GM21390 (cell line): ENCODE data around the gene TMEM156.
"Not testable (repeated sequence)": the region's sequence is repeated elsewhere in the genome, so short reads cannot be mapped to it uniquely, and the experiment has no call there.

Source experiments
- ATAC-seq: cut with Tn5 transposase; IDR thresholded peaks from one replicate; pipeline ENCODE4 v1.9.1; 2021; ENCODE audit not compliant: unreplicated experiment

The TMEM156 gene

DNA sequence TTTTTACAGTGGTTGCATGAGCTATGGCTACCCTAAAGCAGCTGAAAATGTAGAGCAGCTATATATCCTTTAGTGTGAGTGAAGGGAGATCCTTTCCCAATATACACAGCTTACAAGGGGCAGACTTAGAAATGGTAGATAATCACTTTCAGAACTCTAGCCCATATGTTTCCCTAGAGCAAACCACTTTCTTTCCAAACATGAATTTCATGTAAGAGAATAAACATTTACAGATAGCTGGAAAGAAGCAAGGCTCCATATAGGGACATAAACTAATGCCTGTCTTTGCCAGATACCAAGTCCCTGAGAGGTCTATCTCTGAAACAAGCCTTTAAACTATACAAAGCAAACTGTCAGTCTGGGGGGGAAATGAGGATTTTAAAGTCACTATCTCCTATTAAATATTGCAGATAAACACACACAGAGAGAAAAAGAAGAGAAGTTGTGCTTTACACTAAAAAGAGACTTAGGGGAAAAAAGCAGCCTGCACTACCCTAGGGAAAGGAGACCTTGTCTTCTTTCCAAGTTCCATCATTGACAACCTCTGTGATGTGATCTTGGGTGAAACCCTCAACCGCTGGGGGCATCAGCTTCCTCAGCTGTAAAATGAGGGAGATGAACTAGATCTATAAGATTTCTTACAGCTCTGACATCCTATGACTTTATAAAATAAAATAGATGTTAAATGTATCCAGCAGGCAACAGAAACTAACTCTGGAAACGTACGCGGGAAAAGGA is 73.6 kb downstream of the TMEM156 start:
- no peak for ATAC-seq

DNA sequence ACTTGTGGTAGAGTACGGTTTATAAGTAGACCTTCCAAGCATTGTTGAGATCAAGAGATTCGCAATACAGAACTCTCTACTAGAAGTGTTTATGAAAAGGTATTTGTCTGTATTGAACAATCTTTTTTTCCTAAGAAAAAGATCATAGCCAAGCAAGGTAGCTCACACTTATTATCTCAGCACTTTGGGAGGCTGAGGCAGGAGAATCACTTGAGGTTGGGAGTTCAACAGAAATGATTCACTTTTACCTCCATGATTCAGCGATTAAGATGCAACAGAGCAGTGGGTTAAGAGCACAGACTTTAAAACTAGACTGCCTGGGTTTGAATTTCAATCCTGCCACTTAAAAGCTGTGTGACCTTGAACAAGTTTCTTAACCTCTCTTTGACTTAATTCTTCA is 74.3 kb downstream of the TMEM156 start:
- ATAC-seq: no peak

DNA sequence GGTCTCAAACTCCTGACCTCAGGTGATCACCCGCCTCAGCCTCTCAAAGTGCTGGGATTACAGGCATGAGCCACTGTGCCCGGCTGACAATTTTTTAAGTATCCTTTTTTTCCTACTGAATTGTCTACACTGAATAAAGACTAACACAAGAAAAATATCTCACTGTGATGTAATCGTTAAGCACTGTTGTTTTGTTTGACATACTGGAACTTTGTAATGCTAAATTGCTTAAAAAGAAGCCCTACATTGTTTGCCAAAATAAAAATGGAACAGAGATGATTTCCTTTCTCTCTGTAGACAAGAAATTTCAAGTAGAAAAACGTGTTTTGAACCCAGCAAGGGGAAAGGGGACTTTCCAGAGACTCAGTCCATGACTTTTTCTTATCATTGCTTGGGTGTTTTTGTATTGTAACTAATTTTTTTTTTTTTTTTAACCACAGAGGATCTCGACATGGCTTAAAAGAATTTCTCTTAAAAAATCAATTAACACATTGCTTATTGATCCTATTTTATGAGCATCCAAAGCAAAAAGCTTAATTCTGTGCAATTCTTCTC is 74.9 kb downstream of the TMEM156 start:
- ATAC-seq: no peak

DNA sequence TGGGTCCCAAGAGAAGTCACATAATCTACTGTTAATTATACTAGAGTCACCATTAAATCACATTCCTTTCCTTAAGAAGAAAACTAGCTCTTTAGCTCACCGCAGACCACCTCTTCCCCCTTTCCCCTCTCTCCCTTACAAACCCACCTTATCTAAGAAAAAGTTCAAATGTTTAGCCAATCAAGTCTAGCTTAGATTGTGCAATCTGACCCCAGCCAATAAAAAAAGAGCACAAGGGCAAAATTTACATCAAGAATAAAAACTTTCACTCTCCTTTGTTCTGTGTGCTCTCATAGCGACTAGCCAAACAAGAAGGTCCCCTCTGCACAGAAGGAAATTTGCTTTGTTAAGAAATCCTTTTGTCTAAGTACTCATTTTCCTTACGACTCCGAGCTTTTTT is 76.3 kb downstream of the TMEM156 start:
- no peak for ATAC-seq

DNA sequence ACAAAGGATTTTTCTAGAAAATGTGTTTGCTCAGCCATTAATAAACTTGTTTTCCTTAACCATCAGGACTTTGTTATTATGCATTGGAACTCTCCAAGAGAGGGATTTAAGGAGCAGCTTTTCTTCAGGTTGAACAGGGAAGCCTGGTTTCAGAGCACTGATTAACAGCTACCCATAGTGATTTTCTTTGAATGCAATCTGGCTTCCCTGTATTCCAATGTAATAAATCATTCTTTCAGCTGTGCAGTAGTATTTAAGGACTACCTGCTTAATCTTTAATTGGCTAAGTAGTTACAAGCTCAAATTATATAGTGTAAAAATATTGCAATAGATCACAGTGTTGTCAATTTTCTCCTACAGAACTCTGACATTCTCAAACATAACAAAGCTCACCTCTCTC is 77.5 kb downstream of the TMEM156 start:
- ATAC-seq: no peak

DNA sequence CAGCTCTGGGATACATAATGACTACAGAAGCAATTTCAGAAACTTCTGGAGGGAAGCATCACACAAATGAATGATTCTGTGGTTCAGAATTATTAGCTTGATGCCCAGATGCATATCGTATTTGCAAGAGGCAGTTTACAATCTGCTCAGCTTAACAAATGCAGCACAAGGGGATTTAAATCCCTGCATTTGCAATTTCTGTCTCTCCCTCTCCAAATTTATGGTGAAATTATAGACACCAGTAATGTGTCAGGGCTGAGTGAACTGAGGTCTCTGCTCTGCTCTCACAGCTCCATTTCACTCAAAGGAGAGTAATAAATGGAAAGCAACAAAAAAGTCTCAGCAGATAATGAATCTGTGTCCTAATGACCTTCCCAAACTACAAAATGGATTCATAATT is 80.2 kb downstream of the TMEM156 start:
- ATAC-seq: no peak

DNA sequence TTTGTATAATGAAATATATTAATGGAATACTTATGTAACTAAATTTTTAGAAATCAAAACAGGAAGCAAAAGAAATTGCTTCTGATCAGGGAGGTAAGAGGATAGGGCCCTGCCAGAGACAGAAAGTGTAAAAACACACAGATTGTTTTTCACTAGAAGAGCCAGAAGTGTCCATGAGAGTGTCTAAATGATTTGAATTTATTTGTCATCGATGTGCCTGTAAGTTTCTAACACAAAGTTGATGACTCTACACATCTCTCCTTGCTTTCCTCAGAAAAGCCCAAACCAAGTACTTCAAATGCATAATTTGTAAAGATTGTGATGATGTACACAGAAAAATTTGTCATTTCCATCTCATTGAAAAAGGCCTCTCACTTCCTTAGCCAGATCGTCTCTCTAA is 80.6 kb downstream of the TMEM156 start:
- ATAC-seq: no peak

DNA sequence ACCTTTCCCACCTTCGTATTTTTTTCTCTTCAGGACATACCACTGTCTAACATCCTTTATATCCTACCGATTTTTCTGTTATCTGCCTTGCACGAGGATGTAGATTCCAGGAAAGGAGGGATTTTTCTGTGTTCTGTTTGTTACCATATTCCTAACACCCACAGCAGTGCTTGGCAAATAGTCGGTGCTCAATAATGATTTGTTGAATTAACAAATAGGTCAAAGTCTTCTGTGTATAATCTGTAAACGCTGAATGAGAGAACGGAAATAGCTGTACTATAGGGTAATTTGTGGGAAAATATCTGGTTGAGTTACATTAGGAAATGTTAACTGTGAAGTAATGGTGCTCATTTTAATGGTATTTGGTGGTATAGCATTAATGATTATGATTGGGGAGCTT is 81.5 kb downstream of the TMEM156 start:
- no peak for ATAC-seq

DNA sequence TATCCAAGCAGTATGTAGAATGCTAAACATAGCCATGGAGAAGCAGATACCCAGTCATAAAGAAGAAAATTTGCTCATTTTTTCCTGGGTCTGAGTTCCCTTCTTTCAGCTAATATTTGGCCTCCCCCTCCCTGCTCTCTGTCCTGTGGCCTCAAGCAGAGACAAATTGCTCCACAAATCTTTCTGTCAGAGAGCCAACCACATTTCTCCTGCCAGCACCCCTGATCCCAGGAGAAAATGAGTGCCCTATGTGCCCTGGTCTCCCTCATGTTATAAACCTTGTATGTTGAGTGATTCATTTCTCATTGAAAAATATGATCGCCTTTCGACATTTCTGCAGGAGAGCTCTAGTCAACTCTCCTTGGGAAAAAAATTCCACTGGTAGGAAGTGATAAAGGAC is 82.0 kb downstream of the TMEM156 start:
- ATAC-seq: no peak

DNA sequence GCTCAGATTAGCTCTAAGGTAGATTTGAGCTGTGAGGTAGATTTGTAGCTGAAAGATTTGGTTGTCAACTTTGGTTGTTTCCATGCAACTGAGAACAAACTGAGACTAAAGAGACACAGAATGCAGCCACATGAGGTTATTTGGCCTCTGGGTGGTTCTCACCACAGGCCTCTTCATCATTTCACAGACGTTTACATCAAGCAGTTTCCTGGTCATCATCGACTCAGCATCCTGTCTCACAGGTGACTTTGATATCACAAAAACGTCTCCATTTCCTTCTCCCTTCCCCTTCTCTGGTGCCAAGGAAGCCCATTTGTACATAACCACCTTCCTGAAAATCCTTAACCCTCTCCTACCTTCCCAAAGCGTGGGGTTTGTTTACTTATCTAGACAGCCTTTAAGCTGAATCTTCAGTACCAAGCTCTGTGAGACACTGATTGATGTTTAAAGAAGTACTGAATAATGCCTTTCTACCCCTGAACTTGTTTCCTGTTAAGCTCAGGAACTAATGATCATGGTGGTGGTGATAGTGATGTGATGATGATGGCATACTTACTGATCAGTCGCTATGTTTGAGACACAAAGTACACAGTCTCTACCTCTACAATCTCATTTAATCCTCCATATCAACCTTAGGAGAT is 82.7 kb downstream of the TMEM156 start:
- no peak for ATAC-seq

DNA sequence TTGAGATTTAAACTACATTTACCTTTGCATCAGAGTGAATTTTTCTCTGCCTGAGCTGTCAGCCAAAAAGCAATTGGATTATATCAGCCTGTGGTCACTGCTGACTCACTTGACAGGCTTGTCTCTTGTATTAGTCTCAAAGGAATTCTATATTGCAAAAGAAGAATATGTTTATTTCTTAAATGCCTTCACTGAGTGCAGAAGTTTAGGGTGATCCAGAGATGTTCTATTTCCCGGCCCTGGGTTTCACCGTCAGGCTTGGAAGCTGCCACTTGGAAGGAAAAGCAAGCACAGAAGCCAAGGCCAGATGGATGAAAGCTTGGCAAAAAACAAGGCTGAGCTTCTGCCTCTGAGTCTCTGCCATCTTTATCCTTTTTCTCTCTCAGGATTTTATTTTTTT is 83.7 kb downstream of the TMEM156 start:
- no peak for ATAC-seq

DNA sequence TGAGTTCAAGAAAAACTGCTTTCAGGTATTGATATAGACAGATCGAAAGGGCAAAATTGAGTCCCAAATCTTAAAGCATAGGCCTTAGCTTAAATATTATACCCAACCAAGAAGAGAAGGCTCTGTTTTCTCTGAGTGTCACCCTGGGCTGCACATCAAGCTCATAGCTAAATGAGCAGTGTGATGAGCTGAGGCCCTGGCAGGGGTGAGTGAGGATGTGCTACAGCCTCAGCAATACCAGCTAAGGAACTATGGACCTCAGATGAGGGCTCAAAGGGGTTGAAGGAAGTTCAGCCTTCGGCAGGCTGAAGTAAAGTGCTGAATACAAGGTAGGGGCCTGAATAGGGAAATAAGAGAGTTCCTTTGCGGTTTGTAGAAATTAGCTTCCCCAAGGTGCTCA is 85.3 kb downstream of the TMEM156 start:
- no peak for ATAC-seq

DNA sequence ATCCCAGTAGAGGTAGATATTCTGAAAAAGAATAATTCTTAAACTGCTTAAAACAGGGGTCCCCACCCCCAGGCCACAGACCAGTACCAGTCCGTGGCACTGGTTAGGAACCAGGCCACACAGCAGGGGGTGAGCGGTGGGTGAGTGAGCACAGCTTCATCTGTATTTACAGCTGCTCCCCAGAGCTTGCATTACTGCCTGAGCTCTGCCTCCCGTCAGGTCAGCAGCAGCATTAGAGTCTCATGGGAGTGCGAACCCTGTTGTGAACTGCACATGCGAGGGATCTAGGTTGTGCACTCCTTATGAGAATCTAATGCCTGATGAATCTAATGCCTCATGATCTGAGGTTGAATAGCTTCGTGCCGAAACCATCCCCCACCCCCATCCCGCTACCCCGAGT is 87.8 kb downstream of the TMEM156 start:
- ATAC-seq: no peak

DNA sequence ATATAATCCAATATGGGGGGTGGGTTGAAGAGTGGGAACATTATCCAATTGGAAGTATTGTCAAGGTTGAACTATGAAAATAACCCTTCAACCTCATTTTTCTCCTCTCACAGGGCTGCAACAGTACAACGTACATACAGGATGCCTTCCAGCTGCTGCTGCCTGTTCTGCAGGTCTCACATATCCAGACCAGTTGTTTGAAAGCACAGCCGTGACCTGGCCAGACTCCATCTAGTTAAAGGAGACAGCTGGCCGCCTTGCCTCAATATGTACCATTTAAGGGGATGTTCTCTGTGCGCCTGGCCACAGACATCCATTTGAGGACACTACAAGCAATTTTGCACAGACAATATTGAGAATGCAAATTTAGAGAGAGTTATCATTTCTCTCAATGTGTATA is 88.9 kb downstream of the TMEM156 start:
- no peak for ATAC-seq

DNA sequence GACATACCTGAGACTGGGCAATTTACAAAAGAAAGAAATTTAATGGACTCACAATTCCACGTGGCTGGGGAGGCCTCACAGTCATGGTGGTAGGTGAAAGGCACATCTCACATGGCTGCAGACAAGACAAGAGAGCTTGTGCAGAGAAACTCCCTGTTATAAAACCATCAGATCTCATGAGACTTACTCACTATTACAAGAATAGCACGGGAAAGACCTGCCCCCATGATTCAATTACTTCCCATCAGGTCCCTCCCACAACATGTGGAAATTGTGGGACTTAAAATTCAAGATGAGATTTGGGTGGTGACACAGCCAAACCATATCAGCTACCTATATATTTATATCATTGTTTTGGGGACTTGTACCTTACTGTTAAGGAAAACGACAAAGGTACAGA is 90.3 kb downstream of the TMEM156 start:
- ATAC-seq: not testable (repeated sequence)

DNA sequence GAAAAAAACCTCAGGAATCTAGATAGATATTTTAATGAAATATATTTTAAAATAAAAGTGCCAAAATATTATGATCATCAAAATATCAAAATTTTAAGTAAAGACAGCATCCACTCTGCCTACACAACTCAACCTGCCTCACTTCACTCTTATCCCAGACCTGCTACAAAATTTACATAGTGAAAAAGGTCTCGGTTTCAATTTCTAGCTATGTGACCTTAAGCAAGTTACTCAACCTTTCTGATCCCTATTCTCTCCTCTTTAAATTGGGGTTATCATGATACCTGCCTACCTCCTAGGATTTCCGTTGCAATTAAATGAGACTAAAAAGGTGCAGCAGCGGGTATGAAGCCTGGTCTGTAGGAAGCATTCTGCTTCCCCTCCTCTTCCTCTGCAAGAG is 91.7 kb downstream of the TMEM156 start:
- no peak for ATAC-seq

DNA sequence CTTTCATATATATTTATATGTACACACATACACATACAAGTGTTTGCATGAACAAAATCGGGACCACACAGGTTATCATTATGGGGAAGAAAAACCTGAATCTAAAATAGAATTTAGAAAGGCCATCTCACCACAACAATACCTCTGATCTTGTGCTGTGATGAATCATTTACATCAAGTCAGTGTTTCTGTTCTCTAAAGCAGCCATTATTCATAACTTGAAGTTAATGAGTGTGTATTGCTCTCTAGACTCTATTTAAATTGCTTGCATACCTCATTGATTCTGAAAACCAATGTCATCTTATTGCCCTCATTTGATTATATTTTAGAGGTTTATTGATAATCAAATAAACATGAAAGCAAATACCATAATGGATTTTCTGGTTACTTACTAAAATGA is 93.0 kb downstream of the TMEM156 start:
- ATAC-seq: peak; percentile 89

DNA sequence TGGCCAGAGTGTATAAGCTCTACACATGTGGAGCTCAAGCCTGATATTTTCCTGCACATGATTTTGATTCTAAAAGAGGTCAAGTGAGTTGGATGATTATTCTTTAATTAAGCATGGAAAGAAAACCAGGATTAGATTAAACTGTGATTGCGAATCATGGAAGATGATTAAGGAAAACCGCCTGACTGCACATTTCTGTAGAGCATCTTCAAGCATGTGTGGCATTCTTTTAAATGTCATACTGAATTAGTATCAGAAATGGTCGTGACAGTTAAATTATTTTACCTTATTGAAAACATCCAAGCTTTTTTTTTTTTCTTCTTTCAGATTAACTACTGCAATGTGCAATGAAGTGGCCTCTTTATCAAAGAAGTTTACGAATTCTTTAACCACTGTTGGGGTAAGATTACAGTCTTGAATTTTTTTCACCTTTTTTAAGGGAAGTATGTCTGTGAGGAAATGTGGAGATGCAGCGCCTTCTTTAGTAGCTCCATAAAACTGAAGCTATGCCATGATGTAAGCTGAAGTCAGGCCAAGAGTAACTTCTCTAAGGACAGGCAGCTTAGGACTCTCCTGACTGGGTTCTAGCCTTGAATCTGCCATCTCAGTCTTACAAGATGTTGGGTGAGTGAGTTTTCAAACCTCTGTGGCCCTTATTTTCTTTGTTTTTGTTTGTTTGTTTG is 96.7 kb downstream of the TMEM156 start:
- ATAC-seq: no peak

DNA sequence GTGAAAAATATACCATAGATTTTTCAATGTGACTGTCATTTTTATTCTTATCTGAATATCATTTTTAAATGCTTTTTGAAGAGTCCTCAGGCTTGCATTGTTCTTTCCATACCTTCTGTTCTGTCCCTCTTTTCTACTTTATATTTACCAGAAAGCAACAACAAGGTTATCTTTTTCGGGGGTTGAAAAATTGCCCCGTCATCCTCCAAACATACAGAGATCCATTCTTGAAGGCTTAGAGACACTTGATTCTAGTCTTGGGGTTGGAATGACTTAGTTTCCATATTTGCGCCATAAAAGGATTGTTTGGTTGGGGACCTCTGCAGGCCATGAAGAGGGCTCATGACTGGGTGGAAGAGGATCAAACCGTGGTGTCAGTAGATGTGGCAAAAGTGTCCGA is 101.1 kb downstream of the TMEM156 start:
- no peak for ATAC-seq

DNA sequence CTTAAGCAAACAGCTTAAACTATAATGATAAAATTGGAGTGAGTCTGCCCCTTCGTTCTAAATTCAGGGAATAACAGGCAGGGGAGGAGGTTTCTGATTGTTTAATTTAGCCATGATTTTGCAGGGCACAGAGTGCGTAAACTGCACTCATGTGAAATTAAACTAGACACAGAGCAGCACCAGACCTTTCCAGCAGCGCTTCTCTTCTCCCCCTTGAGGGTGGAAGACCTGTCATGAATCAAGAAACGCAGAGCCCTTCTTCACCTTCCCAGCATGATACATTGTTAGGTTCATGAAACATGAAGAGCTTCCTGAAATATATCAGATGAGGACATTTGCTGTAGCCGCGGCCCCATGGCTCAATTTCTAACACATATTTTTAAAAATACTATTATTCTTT is 101.5 kb downstream of the TMEM156 start:
- no peak for ATAC-seq

DNA sequence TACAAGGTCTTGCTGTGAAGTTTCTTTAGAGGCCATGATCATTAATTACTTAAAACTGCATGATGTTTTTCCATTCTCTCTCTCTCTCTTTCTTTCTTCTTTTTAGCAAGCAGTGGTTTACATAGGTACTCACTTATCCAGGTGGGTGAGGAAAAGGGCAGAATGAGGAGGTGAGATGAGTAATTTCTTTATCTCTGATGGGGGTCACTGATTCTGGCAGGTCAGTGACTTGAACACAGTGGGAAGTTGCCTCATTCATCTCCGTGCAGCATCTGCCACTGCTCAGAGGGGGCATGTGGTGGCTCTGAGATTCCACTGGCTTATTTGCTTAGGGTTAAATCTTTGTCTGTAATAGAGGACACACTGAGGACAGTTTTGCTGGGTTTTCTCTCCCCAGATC is 102.0 kb downstream of the TMEM156 start:
- no peak for ATAC-seq

DNA sequence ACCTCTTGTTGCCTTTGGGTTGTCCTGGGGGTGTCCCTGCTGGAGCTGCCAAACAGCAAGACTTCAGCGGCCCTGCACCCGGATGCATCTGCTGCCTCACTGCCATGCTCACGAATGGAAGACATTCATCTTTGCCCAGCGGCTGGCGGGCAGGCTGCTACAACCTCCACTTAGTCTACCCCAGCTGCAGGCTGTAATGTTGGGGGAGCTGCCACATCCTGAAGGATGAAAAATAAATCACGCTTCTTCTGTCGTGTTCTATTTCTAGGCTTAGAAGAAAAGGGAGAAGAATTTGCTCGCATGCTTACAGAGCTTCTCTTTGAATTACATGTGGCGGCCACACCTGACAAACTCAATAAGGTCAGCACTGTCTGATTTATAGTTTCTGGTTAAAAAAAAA is 103.2 kb downstream of the TMEM156 start:
- ATAC-seq: no peak
